Stimulated activated CD8-positive, alpha-beta memory T cell treated with anti-CD3 and anti-CD28 coated beads, Interleukin-15, amount 100 ng/mL, for 24 hours (primary cell): ENCODE results near the gene GPHN.

Experiments used
- DNase-seq: peaks from one replicate; pipeline ENCODE4 v3.0.0-alpha.2; 2020; ENCODE audit warnings: low read depth

Gene GPHN

GRCh38 chr14:66600416-66600815 lies 92.5 kb downstream of the GPHN start:
- DNase-seq = no peak

- DNase-seq = no peak
Measured at GRCh38 chr14:66601932-66602578, 94.1 kb downstream of the GPHN start.

- no peak for DNase-seq
Measured at GRCh38 chr14:66603945-66604344, 96.0 kb downstream of the GPHN start.

DNA sequence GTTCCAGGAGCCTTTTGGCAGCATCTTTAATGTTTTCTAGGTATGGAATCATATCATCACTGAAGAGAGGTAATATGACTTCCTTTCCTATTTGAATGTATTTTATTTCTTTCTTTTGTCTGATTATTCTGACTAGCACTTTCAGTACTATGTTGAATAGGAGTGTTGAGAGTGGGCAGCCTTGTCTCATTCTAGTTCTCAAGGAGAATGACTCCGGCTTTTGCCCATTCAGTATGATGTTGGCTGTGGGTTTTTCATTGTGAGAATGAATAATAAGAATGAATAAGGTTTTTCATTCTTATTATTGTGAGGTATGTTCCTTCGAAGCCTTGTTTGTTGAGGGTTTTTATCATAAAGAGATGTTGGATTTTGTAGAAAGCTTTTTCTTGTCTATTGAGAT lies 98.9 kb downstream of the GPHN start:
- no peak for DNase-seq

GRCh38 chr14:66610154-66610563 lies 102.2 kb downstream of the GPHN start:
- no peak for DNase-seq

- DNase-seq = no peak
Measured at GRCh38 chr14:66613344-66613743, 105.4 kb downstream of the GPHN start.

GRCh38 chr14:66619952-66620351 lies 112.0 kb downstream of the GPHN start:
- no peak for DNase-seq

DNA sequence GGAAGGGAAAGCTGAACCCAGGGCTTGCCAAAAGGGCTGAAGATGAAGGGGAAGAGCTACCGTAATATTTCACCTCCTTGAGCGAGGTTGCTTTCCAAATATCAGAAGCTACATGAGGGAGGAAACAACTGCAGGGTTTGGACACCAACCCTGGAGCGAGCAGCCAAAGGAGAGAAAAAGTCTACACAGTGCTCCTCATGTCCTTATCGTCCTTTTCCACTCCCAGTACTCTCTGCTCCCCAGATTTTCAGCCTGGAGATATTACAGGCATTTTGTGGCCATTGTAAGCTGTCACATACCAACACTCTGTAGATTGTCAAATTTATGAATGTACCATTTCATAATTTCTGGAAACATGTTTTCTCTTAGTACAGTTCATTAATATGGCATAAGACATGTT lies 115.9 kb downstream of the GPHN start:
- DNase-seq = no peak

DNA sequence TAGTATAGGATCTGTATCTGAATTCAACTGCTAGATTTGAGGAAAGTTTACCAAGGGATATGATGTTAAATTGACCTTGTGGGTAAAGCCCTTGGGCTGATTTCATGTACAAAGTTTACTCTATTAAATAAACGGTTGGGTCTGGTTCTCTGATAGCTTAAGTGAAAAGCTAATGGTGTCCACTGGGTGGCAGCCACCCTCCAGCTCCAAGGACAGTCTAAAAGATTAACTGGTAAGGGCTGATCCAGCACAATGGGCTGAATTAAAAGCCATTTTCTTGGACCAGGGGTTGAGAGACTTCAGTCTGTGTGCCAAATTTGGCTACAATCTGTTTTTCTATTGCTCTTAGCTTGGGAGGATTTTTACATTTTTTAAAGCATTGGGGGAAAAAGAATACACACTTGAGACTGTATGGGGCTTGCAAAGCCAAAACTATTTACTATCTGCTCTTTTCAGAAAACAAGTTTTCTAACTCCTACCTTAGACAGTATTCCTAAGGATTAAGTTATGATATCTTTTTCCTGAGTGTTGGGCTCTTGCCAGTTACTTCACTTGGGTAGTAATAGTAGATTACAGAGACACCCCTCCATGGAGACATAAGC lies 116.5 kb downstream of the GPHN start:
- DNase-seq = no peak

- no peak for DNase-seq
Measured at GRCh38 chr14:66628636-66629035, 120.7 kb downstream of the GPHN start.

DNA sequence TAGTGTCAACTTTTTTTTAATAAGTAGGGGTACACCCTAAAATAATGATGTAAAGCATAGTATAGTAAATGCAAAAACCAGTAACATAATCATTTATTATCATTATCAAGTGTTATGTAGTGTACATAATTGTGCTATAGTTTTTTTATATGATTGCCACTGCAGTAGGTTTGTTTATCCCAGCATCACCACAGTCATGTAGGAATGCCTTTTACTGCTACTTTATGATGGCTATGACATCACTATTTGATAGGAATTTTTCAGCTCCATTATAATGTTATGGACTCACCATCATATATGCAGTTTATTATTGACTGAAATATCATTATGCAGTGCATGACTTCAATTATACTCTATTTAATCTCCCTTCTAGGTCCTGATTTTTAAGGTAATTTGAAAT lies 121.6 kb downstream of the GPHN start:
- DNase-seq = no peak

- DNase-seq = no peak
Measured at GRCh38 chr14:66634876-66635275, 126.9 kb downstream of the GPHN start.

- DNase-seq = no peak
Measured at GRCh38 chr14:66635435-66635834, 127.5 kb downstream of the GPHN start.

- DNase-seq = no peak
Measured at GRCh38 chr14:66636240-66636639, 128.3 kb downstream of the GPHN start.

- no peak for DNase-seq
Measured at GRCh38 chr14:66638689-66639088, 130.7 kb downstream of the GPHN start.

DNA sequence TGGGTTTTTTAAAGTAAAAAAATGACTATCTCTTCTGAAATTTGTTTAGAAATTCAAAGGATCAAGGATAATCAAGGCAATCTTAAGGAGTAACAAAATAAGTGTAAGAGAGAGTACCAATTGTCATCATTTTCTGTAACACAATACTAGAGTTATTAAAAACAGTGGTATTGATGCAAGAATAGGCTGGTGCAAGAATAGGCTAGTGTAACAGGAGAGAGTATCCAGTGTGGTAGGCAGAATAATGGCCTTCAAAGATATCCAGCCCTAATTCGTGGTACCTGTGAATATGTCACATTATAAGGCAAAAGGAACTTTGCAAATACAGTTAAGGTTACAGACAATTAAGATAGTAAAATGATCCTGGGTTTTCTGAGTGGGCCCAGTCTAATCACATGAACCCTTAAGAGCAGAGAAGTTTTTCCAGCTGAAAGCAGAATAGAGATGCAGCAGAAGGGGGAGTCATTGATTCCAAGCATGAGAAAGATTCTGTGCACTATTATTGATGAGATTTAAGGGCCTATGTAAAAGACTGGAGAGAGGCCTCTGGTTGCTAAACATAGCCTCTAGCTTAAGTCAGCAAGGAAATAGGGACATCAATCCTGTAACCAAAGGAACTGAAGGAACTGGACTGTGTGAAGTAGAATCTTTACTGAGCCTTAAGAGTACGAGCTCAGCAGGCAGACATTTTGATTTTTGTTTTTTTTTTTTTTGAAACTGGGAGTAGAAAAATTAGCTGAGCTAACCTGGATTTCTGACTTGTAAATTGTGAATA lies 134.1 kb downstream of the GPHN start:
- no peak for DNase-seq

DNA sequence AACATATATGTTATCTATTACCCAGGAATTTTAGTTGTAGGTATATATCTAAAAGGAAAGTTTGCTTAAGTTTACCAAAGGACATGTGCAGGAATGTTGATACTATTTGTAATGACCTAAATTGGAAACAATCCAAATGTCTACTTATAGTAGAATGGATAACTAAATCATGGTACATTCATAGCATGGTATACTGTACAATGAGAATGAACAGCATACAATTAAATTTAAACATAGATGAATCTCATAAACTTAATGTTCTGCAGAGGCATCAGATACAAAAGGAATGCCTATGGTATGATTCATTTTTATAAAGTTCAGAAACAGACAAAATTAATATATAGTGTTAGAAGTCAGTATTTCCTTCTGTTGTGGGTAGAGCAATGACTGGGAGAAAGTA lies 135.4 kb downstream of the GPHN start:
- DNase-seq = no peak

DNA sequence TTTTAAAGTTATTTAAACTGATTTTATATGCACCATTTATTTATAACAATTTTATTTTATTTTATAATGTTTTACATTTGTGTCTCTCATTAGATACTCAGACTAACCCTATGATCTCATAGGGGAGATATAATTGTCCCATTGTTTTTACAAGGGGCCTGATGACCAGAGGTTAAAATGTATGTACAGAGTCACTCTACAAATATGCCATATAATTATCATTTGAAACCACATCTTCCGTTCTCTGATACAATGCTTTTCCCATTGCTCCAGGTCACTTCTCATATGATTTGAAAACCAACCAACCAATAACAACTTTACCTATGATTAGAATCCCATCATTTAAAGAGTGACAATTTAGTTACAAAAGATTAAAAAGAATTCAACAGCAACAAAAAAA lies 137.8 kb downstream of the GPHN start:
- DNase-seq = no peak

- no peak for DNase-seq
Measured at GRCh38 chr14:66649498-66649897, 141.6 kb downstream of the GPHN start.

DNA sequence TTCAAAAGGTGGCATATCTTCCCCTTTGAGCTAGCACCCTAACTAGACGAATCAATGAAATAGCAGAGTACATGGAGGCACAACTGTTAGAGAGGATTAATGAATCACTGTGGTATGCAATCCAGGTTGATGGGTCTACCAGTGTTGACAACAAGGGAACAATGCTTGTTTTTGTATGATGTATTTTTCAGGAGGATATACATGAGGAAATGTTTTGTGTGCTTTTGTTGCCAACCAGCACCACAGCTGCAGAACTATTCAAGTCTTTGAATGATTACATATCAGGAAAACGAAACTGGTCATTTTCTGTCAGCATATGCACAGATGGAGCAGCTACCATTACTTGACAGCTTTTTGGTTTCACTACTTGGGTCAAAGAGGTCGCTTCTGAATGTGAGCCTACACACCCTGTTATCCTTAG lies 142.6 kb downstream of the GPHN start:
- no peak for DNase-seq

DNA sequence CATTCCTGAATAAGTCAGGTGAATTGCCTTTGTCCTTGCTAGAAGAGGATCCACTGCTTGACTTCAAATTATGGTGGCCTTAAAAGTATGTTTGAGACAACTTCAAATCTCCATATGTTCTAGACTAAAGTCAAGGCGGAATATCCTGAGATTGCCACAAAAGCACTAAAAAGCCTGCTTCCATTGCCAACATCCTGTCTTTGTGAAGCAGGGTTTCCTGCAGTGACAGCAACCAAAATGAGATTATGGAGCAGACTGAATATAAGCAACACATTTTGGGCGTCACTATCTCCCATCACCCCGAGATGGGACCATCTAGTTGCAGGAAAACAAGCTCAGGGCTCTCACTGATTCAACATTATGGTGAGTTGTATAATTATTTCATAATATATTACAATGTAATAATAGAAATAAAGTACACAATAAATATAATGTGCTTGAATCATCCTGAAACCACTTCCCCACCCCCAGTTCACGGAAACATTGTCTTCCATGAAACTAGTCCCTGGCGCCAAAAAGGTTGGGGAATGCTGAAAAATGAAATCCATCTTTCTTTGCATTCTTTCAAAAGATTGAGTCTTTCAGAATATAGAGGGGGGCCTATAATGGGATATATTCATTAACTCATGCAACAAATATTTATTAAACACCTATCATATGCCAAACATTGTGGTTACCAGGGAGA lies 143.7 kb downstream of the GPHN start:
- DNase-seq = no peak

GRCh38 chr14:66652525-66653106 lies 144.7 kb downstream of the GPHN start:
- no peak for DNase-seq
